Activated gamma-delta T cell treated with Interleukin-2 at 50 U/mL for 16 hours (primary cell): ENCODE data around the gene TFDP2.
"Not testable (repeated sequence)": the region's sequence is repeated elsewhere in the genome, so short reads cannot be mapped to it uniquely, and the experiment has no call there.

Experiments
- DNase-seq: peaks from one replicate; pipeline ENCODE4 v3.0.0-alpha.2; 2020

The TFDP2 gene

DNA sequence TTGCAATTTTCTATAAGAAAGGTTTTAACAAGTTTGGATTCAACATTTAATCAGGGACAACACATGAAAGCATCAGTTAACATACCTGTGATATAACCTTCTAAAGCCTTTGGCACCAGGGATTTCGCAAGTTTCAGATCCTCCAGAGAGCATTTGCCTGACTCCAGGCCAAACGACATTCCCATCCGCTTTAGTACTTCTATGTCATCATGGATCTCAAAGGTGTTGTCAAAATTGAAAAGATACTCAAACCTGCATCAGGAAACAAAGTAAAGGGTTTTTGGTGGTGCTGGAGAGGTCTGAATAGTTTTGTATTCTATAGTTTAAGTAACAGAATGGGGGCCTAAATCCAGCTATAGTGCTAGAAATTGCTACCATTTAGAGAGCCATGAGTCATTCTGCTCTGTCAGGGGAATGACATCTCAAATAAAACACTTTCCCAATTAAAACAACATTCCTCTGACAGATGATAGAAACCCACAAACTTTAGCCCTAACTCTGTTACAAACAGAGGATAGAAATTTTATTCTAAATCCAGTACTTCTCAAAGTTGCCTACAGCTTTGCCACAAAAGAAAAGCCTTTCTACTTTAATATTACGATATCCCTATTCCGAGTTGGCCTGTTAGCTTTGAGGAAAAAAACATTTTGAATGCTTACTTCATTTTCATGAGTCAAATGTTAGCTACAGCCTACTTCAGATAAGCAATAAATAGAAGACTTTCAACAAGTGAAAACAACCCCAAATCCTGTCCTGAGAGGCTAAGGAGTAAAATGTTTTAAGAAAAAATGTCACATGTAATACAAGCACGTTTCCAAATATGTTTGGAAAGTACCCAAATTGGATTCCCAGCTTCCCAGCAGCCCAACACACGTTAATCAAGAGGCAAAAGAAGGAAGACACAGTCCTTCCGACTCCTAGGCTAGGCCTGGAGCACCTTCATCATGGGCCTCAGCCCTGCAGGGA lies 189.5 kb downstream of the TFDP2 start:
- no peak for DNase-seq

DNA sequence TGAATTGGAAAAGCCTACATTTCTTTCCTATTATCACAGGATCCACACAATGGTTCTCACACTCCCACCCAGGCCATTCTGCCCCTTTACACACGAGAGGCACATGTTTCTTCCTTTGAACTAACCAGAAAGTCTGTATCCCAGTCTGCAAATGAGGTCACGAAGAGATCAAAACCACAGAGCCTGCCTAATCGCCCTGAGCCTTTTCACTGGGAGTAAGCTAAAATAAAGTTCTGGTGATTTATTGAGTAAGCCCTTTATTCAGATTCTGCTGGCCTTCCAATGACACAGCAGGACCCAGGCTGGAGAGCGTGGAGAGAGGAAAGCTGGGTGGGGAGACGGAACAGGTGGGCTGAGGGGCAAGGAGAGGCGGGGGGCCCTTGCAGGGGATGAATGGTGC lies 194.2 kb downstream of the TFDP2 start:
- DNase-seq = no peak

DNA sequence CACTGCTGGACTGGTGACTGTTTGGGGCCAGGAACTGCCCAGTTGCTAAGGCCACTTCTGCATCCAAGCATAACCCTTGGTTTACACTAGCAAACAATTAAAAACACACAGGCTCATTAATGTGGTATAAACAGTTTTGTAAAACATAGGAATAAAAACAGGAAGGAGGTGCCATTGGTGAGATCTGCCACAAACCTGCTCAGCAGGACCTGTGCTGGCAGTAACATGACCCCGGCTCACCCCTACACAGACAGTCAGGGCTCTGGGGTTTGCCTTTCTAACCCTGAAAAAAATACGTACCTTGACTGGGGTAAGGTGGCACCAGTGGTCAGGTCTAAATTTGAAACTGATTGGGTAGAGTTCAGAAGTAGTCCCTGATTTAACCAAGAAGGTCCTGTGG lies 196.7 kb downstream of the TFDP2 start:
- no peak for DNase-seq

DNA sequence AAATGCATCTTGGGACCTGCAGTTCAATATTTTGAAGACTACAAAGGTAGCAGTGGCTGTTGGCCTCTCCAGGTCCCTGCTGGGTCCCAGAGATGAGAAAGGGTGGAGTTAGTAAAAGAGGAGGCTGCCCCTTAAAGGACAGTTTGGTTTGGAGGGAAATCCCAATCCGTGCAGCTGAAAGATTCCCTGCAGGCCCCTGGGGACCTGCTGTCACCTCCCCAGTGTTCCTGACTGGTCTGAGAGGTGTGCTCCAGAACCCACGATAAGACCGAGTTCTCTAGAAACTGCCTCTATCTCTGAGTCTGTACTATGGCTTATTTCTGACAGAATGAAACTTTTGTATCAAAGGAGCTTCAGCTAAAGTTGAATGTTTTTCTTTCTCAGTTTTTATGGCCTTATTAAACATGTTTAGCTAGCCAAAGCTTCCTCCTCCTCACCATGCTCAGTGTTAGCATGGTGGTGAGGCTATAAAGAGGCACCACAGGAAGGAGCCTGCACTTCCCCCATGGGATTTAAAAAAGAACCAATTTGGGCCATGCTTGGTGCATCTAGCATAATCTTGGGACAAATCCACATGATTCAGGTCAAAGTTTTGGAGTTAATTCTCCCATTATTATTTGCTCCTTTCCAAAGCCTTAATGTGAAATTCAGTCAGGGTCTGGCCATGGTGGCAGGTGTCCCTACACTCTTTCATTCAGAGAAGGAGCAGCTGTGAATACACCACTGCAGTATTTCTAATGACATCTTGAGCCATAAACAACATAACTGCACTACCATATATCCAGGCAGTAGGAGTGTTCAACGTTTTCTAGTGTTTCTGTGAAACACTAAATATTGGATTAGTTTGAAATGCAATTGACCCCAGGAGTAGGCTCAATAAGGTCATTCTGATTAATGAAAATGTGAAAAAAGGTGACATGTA lies 198.5 kb downstream of the TFDP2 start:
- DNase-seq = no peak

DNA sequence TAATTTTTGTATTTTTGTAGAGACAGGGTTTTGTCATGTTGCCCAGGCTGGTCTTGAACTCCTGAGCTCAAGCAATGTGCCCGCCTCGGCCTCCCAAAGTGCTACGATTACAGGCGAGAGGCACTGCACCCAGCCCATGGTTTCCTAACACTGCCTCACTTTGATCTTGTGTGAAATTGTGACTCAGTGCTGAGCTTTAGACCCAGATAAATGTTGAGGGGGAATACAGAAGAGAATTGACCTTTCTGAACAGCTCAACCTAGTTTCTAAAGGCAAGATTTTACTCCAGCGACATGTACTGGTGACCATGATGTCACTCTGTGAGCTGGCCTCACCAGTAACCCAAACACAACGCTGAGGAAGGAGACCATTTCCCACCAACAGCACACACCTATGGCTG lies 199.4 kb downstream of the TFDP2 start:
- no peak for DNase-seq

DNA sequence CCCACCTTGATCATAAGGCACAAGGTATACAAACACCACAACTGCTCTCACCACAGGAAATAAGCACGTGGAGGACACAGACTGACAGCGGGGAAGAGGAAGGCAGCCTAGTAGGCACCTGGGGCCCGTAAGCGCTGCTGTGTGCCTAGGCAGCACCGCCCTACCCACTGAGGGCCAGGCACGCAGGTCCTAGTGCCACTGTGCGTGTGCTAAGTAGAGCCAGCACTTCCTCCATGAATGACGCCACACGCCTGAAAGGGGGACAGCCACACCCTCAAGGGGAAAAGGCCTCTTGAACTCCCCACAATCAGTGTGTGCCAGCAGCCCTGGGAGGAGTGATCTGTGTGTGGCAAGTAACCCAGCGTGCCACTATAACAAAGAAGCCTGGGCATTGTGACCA lies 199.9 kb downstream of the TFDP2 start:
- no peak for DNase-seq

DNA sequence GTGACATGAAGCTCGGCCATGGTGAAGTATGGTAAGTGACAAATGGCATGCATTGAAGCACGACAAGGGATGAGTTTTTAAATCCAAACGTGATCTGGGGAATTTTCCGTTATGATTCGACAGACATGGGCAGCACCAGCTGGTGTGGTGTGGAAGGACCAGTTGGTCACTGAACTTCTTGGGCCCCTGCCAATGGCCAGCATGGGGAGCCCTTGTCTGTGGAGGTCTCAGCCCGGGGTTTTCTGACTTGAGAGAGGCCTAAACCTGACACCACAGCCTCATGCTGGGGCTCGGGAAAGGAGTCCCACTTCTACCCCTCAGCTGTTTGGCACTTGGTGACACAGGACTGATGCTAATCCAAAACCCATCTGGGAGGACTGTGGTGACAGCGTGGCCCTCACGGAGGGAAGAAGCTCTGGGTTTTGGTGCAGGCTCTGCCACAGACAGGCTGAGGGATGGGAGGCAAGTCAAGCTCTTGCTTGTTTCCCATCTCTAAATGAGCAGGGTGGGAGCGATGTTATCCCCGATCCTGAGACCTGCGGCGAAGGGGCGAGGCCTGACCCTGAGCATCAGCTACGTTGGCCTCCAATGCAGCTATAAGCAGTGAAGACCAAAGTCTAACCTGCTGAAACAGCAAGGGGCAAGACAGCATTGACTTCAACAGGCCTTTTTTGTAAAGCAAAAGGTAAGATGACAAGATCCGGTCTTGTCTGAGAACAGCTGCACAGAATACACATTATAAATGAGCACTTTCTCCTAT lies 203.4 kb downstream of the TFDP2 start:
- no peak for DNase-seq

DNA sequence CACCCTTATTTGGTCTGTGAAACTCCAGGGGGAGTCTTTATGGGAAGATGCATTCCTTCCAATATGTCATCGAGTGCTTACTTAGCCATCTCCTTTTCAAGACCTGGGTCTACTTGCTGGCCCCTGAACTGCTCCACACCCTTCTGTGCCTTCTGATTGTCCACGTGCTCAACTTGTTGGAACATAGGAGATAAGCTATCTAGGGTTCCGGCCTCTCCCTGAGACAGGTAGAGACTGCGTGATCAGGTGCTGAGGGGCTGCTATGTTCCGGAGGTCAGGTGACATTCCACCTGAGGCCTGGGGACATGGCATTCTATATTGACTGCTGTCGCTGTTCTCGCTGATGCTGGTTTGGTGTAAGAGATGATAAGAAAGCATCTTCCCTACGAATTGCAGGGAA lies 207.3 kb downstream of the TFDP2 start:
- no peak for DNase-seq

DNA sequence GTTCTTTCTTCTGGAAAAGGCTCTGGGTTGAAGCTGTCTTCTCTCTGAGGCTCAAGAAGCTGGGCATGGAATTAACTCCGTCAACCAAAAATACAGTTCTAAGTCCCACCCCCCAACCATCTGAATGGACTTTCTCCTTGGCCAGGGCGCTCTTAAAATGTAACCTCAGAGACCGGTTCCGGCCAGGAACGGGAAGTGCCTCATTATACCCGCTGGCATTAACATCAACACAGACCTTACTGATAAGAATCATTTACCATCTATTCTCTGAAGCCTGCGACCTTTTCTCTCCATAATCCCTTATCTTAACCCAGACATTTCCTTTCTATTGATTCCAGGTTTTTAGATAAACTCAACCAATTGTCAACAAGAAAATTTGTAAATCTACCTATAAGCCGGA lies 208.3 kb downstream of the TFDP2 start:
- DNase-seq = no peak

DNA sequence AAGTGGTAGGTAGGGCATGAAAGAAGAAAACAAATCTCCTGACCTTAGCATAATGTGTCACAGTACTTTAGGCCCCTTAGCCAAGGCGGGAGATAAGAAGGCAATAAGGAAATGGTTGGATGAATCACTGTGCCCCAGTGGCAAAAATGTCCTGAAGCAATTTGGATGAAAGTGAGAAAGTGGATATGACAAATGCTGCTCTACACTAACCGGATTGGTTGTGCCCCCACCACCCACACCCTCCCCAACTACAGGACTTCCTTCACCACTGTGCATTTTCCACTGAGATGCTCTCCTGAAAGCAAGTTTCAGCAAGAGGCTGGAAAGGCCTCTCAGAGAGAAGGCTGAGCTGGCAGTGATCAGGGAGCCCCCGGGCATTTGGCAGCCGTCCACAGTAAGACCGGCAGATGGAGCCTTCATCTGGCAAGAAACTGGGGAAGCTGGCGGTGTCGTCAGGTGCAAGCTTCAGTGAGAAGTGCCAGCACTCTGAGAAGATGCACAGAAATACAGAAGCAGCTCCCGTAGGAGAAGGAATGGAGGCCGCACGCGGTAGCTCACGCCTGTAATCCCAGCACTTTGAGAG lies 209.1 kb downstream of the TFDP2 start:
- no peak for DNase-seq

DNA sequence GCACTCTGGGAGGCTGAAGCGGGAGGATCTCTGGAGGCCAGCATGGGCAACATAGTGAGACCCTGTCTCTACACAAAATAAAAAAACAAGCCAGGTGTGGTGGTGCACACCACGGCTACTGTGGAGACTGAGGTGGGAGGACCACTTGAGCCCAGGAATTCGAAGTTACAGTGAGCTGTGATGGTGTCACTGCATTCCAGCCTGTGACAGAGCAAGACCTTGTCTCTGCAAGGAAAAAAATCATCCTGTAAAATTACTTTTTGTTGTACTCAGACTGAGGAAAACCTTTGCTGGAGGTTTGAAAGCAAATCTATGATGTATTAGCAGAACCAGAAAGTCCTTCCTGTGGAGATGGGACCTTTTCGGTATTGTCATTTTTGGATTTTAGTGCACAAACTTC lies 209.6 kb downstream of the TFDP2 start:
- no peak for DNase-seq

DNA sequence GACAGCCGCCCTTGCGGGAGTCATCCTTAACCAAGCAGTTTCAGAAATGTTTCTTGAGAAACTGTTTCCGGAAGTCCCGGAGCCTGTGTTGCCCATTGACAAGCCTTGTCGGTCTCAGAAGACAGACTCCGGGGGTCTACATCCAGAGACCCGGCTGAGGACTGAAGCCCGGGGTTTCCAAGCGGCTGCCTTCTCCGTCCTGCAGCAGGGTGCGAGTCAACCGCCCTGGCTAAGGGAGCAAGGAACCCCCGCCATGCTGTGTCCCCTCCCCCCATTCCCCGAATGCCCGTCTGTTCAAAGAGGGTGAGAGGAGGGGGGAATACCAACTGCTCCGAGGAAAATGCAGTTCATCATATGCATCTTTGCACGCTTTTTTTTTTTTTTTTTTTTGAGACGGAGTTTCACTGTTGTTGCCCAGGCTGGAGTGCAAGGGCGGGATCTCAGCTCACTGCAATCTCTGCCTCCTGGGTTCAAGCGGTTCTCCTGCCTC lies 211.3 kb downstream of the TFDP2 start:
- no peak for DNase-seq

DNA sequence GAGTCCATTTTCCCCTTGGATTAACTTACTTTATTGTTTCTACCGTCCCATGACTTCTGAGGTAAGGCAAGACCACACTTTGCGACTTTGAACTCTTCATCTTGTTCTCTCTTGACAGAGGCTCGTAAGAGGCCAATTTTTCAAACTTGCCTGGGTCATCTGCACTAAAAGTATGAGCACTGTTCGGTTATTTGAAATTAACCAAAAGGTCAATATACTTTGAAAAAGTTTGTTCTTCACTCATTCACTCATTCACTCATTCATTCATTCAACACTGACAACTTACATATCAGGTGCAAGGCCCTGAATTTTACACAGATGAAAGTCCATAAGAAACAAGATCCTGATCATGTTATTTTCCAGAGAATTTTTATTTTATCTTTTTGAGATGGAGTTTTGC lies 215.0 kb downstream of the TFDP2 start:
- DNase-seq = no peak

DNA sequence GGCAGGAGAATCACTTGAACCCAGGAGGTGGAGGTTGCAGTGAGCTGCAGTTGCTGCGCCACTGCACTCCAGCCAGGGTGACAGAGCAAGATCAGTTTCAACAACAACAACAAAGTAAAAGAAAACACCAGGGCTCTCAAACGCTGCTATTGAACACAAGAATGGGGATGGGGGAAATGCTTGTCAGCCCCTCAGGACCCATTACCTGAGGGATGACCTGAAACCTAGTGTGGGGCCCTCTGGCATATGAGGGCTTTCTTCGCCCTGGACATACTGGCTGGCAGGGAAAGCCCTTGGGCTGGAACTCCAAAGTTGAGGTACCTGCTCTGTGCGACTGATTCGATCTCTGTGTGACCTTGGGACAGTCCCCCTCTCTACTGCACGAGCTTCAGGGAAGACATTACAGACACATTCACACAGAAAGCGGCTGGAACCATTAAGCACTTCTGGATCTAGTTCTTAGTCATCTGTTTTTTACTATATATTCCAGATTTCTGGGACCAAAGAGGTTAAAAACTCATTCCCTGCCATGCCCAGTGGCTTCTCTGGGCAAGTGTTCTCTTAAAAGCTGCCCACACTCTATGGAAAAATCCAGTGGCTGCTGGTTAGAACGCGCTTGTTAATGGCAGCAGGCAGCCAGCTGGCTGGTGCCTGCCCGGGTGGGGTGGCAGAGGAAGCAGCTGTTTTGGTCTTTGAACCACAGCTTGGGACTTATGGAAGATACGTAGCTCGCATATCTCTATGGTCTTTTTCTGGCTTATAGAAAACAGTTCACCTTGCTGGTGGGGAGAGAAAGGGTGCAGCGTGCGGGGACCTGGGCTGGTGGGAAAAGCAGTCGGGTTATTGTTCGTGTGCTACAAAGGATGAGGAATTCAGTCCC lies 215.7 kb downstream of the TFDP2 start:
- DNase-seq = no peak

DNA sequence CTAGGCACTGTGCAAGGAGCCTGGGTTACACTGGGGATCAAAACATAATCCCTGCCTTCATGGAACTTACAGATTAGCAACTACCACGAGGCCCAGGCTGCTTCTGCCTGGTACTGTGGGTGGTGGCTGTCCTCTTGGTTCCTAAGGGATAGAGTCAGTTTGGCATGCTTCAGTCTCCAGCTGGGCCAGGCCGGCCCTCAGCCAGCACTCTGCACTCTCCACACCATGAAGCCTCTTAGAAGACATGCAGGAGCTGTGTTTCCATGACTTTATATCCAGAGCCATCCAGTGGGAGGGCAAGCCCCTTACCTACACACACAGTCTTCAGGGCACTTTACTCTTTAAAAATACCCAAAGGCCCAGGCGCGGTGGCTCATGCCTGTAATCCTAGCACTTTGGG lies 218.5 kb downstream of the TFDP2 start:
- no peak for DNase-seq

DNA sequence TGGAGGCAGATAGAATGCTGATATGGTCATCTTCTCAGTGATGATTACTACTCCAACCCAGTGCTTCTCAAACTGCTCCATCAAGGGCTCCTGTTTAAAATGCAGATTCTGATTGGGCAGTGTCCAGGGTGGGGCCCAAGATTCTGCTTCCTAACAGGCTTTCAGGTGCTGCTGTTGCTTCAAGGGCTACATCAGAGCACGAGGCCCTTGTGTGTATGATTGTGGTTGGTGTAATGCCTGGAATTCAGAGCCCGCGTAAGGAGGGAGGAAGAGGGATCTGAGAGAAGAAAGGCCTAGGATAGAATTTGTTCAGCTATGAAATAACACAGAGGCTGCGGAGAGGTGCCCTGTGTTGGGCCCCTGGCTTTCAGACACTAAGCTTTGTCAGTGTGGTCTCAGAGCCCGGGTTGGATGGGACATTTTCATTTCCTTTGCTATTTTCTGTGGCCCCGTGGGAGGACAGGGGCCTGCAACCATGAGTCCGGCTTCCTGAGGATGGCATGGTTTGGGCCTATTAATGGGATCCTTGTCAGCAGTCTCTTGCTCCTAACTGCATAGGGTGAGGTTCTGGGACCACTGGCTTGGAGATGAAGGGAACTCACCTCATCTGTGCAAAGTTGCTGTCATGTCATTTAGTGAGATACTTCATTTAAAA lies 219.9 kb downstream of the TFDP2 start:
- no peak for DNase-seq

DNA sequence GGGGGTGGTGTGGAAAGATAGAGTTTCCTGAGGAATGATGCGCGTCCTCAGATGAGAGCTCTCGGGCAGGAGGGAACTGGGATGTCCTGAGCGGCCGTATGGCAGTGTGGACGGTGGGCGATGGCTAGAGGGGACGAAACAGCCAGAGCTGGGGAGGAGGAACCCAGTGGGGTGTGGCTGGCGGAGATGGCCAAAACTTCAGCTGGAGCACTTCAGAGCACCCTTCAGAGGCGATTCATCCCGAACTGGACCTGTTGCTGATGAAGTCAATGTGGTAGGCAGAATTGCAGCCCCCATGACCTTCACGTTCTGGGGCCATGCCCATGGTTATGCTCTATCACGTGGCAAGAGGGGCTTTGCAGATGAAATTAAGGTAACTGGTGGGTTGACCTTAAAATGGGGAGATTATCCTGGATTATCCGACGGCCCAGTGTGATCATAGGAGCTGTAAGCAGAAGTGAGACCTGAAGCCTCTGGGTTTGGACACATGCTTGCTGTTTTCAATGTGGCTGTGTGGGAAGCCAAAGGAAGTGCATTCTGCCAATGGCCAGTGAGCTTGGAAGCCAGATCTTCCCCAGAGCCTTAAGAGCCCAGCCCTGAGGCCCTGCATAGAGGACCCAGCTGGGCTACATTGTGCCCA lies 220.6 kb downstream of the TFDP2 start:
- no peak for DNase-seq

DNA sequence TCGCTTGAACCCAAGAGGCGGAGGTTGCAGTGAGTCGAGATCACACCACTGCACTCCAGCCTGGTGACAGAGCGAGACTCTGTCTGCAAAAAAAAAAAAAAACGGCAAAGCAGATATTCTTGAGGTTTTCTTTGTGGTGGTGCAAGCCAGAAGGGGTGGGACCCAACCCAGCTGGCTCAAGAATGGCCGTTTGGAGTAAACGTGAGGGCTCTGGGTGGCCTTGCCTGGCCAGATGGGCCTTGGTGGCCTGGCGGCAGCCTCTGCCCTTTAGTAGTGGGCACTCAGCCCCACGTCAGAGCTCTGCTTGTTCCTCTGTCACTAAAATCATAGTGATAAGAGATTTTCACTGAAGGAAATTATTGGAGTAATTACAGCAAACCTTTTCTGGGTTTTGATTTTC lies 222.4 kb downstream of the TFDP2 start:
- DNase-seq = no peak

DNA sequence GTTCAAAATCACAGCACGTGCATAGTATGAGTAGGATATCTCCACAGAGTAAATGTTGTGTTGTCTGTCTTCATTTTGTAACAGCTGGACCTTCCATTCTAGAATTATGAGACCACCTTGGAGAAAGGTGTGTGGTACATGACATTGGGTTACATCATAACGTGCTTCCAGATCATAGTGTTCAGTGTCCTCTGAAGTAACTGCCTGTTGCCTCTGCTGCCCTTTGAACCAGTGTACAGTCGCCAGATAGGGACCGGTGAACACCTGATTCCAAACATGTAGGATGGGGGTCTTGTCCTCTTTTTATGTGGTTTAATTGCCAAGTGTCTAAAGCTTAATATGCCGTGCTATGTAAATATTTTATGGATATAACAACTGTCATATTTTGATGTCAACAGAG lies 223.7 kb downstream of the TFDP2 start:
- not testable (repeated sequence) for DNase-seq

DNA sequence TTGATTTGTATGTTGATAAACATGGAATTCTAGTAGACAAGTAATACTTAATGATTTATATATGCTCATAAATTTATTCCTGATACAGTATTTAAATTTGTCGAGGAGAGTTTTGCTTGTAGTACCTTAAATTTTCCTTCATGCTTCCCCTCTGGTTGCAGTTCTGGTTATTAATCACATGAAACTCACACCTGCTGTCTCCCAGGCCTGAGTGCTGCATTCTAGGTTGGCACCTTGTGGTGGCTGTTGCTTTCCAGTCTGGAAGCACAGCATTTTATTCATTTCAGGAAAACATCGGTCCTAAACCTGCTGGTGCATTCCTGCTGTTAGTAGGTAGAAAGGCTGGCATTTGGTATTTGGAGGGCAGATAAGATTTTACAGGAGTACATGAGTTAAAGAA lies 228.0 kb downstream of the TFDP2 start:
- DNase-seq = no peak
